GM10248 (cell line): ENCODE measurements around the gene TLE7.

ENCODE experiments used
- CTCF ChIA-PET: fragments of 300-600 bp; sonication (Branson Sonifier 250); formaldehyde crosslinking; extraction: SDS; loops from one replicate; lab custom pipeline; 2021; ENCODE audit warnings: antibody characterized with exemption; lab: Yijun Ruan, JAX
- POLR2A ChIA-PET: fragments of 350-650 bp; sonication (Branson Sonifier 250); formaldehyde crosslinking; extraction: SDS; loops from one replicate; lab custom pipeline; 2020; ENCODE audit warnings: antibody characterized with exemption; lab: Yijun Ruan, JAX
- DNase-seq: peaks from one replicate; pipeline ENCODE4 v3.0.0; 2012; ENCODE audit errors: extremely low spot score
- CTCF ChIP-seq: IDR thresholded peaks from 2 replicates; pipeline ENCODE4 v1.5.1; 2012; ENCODE audit warnings: mild to moderate bottlenecking, low read depth; ENCODE audit errors: extremely low read depth, missing control alignments, control extremely low read depth

TLE7 gene

GRCh38 chr16:71426069-71426879 lies 15.6 kb downstream of the TLE7 start:
- ChIA-PET CTCF (interaction anchor here (0.7 to 11.6 kb wide), 6 partner anchors 10 to 185 kb away, joined by 3 to 93 read pairs (median 4); no protein-coding TSS in a partner anchor), POLR2A (no interaction called here)
- TF ChIP-seq CTCF: no peak
- DNase-seq: peak; percentile 46

DNA sequence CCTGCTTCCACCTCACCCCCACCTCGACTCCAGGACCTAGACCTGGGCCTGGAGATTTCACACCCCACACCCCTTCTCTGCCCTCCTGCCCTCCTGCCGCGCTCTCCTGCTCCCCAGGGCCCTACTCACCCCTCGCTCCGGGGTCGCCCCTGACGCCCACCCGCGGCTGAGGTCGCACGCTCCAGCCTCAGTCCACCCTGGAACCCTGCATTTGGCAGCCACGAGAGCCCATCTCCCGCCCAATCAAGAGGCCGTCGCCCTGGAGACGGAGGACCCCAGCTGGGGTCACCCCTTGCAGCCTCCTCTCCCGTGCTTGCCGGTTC lies 16.1 kb downstream of the TLE7 start:
- POLR2A ChIA-PET: no interaction called here
- DNase-seq: no peak
- CTCF ChIA-PET: interaction anchor here (0.7 to 11.6 kb wide), 5 partner anchors 14 to 185 kb away, joined by 3 to 93 read pairs (median 10); no protein-coding TSS in a partner anchor

DNA sequence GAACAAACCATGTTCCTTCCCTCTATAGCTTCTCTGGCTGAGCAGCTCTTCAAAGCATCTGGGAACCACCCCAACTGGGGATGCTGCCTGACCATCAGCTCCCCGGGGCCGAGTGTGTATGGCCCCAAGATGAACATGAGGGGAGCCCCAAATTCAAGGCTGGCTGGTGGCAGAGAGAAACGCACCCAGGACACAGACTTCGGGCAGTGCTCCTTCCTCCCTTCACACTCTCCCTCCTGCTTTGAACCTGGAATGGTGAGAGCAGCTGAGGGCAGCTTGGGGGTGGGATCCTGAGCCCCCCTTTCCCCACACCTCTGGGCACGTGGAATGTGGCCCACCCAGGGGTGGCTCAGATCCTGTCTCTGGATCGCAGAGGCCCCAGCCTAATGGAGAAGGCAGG lies 17.2 kb downstream of the TLE7 start:
- DNase-seq: no peak
- POLR2A ChIA-PET: no interaction called here
- no peak for TF ChIP-seq CTCF
- CTCF ChIA-PET: interaction anchor here (1.3 to 11.6 kb wide), 4 partner anchors 13 to 187 kb away, joined by 3 to 93 read pairs (median 12); no protein-coding TSS in a partner anchor

More for the DNA sequence above, 16.1 kb downstream of the TLE7 start:
- no peak for TF ChIP-seq CTCF

DNA sequence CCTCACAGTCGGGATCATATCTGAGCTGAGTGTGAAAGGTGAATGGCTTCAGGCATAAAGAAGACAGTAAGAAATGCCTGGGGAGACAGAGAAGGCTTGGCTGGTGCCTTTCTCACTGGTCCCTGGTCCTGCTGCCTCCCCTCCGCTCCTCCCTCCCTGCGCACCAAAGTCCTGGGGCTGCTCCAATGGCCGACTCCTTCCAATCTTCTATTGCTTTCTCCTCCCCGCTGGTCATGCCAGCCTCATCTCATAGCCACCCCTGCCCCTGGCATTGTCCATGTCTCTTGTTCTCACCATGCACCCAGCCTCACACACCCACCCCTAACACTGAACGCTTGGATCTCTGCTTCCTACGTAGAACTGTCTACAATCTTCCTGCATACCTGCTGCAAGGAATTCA lies 18.0 kb downstream of the TLE7 start:
- ChIA-PET CTCF (interaction anchor here (1.3 to 11.6 kb wide), 4 partner anchors 12 to 187 kb away, joined by 3 to 93 read pairs (median 12); no protein-coding TSS in a partner anchor), POLR2A (no interaction called here)
- TF ChIP-seq CTCF: no peak
- no peak for DNase-seq

- POLR2A ChIA-PET: no interaction called here
- TF ChIP-seq CTCF: no peak
- CTCF ChIA-PET: interaction anchor here (1.0 to 11.6 kb wide), 5 partner anchors 11 to 188 kb away, joined by 3 to 93 read pairs (median 4); no protein-coding TSS in a partner anchor
- DNase-seq: no peak
These were observed 18.8 kb downstream of the TLE7 start for GRCh38 chr16:71423016-71423415.

- peak; percentile 56 for TF ChIP-seq CTCF
- peak; percentile 59 for DNase-seq
- POLR2A ChIA-PET: no interaction called here
- CTCF ChIA-PET: interaction anchor here (0.7 to 11.6 kb wide), 7 partner anchors 10 to 189 kb away, joined by 3 to 93 read pairs (median 4); no protein-coding TSS in a partner anchor
These were observed 19.9 kb downstream of the TLE7 start for GRCh38 chr16:71421911-71422310.
